ENCODE data around the gene GRIK5.

- TF ChIP-seq CTCF (IDR thresholded peaks at IDR 0.05) (no peak), POLR2A (IDR thresholded peaks at IDR 0.05) (no peak)
Observed at GRCh38 chr19:41995959-41996797, 73.8 kb downstream of the GRIK5 start.

Measured in esophagus squamous epithelium (tissue), 4 donors.